SKM-1 (cell line): ENCODE measurements around the gene EFHC2.
"Not testable (repeated sequence)": the region's sequence is repeated elsewhere in the genome, so short reads cannot be mapped to it uniquely, and the experiment has no call there.

Experiments
- DNase-seq: peaks from one replicate; lab custom pipeline; 2025; ENCODE audit not compliant: unreplicated experiment; lab: John Stamatoyannopoulos, UW

EFHC2 gene

DNA sequence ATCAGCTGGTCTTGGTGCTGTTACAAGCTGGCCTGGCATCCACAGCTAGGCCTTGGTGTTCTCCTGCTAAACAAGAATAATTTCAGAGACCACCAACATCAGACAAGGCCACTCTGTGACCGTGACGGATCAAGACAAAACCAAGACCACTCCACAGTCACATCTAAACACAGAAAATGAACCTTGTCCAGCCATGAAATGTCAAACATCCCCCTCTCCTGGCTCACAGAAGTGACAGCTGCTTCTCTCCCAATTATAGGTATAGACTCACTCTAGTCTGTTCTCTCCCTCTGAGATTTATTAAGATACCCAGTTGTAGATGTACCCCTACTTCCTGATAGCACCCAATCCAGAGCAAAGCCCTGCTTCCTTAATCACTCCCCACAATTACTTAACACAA is 40.4 kb downstream of the EFHC2 start:
- DNase-seq = no peak

DNA sequence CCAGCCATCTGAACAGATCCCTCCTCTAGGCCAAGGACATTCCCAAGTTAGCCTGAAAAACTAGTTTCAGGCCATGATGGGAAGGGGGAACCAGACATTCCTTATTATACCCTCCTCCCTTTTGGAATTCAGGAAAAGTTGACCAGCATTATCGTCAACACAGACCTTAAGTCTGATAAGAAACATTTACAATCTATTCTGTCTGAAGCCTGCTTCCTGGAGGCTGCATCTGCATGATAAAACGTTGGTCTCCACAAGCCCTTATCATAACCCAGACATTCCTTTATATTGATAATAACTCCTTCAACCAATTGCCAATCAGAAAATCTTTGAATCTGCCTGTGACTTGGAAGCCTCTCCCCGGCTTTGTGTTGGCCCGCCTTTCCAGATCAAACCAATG is 44.3 kb downstream of the EFHC2 start:
- DNase-seq = no peak

- no peak for DNase-seq
These were observed 51.9 kb downstream of the EFHC2 start for GRCh38 chrX:44291468-44292092.

- no peak for DNase-seq
These were observed 52.8 kb downstream of the EFHC2 start for GRCh38 chrX:44290718-44291117.

- DNase-seq = no peak
These were observed 60.7 kb downstream of the EFHC2 start for GRCh38 chrX:44282753-44283152.

DNA sequence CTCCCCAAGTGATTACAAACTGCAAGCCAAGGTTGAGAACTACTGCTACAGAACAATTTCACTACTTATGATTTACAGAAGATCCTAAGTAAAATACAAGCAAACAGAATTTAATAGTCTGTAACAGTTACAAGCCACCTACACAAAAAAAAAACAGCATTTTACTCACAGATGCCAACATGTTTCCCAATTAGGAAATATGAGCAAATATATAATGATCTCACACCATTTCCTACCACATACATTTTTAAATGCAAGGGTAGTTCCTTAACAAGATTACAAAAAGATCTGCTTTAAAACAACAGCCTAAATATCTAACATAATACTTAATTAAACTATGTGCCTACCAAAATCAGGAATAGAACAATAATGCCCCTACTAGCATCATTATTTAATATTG is 63.4 kb downstream of the EFHC2 start:
- no peak for DNase-seq

DNA sequence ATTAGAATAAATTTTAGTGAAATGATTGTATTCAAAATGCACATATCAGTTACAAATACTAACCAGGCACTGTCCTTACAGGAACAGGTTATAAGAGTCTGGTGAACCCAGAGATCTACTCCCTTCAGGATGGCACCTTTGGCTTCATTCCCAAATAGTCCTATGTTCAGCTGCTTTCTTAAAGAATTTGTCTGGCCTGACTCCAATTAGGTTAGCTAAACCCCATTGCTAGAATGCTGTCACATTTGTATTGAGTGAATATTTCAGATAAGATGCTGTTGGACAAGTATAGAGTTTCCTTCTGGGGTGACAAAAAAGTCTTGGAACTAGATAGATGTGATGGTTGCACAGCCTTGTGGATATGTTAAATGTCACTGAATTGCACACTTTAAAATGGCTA is 69.4 kb downstream of the EFHC2 start:
- no peak for DNase-seq

GRCh38 chrX:44267861-44268260 is 75.6 kb downstream of the EFHC2 start:
- no peak for DNase-seq

DNA sequence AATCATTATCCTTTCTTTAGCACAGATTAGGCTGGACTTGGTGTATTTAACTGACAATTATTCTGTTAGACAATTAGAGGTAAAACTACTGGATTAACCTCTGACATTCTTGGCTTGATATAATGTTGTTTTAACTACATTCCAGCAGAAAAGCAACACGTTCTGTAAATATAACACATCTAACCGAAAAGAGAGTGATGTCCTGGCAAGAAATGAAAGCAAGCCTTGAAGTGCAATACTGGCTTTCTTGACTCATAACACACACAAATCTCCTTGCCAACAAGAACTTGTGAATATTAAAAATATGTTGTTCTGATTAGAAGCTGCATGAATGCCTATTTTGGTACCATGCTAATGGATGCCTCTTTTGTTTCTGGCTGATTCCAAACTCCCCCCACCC is 76.4 kb downstream of the EFHC2 start:
- no peak for DNase-seq

DNA sequence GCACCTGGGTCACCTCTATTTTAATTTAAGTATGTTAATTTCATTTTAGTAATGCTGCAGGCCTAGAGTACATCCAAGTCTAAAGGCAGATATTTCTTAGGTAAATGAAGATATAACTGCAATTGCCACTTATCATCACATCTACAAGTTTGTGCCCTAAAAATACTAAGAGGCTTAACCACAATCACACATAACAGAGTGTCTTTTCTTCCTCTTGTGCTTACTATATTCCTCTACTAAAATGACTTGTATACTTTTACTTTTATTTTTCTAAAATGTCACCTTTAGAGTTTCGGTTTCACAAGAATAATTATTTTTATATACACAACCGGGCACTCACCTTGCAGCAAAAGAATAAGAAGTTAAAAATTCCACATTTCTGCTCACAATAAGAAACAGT is 77.9 kb downstream of the EFHC2 start:
- DNase-seq = no peak

- DNase-seq = no peak
These were observed 78.5 kb downstream of the EFHC2 start for GRCh38 chrX:44264936-44265335.

DNA sequence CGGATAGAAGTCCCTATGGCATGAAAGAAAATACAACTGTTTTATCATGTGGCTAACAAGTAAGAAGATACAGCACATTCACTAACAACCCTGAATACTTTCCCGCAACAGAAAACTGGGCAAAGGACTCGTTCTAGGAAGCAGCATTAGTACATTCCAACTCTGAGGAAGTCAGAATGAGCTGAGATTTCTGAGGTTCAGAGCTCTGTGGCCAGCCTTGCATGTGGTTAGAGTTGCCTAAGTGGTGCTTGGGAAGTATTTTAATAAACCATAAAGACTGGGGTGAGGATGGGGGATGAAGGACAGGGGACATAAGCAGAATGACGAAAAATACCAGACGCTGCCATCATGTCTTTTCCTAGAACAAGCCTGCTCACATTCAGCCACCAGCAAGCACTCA is 82.2 kb downstream of the EFHC2 start:
- peak; percentile 40 for DNase-seq

DNA sequence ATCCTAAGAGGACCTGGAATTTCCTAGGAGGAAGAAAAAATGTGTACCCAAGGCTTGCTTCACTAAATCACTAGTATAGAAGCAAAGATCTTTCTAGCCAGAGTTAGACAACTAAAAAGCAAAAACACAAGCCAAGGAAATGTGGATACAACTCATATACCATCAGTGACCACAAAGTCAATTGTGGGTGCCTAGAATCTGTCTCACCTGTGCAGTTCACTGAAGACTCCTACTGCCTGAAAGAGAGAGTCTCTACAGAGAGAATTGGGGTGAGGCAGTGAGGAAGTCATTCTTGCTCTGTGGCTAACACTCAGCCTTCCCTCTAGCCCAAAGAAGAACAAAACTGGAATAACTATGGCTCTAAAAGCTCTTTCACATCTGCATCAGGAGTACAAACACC is 82.9 kb downstream of the EFHC2 start:
- no peak for DNase-seq

- not testable (repeated sequence) for DNase-seq
These were observed 87.7 kb downstream of the EFHC2 start for GRCh38 chrX:44255742-44256141.

DNA sequence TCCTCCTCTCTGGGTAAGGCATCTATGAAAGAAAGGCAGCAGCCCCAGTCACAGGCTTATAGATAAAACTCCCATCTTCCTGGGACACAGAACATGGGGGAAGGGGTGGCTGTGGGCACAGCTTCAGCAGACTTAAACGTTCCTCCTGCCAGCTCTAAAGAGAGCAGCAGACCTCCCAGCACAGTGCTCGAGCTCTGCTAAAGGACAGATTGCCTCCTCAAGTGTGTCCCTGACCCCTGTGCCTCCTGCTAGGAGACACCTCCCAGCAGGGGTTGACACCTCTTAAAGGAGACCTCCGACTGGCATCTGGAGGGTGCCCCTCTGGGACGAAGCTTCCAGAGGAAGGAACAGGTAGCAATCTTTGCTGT is 89.9 kb downstream of the EFHC2 start:
- DNase-seq = no peak

DNA sequence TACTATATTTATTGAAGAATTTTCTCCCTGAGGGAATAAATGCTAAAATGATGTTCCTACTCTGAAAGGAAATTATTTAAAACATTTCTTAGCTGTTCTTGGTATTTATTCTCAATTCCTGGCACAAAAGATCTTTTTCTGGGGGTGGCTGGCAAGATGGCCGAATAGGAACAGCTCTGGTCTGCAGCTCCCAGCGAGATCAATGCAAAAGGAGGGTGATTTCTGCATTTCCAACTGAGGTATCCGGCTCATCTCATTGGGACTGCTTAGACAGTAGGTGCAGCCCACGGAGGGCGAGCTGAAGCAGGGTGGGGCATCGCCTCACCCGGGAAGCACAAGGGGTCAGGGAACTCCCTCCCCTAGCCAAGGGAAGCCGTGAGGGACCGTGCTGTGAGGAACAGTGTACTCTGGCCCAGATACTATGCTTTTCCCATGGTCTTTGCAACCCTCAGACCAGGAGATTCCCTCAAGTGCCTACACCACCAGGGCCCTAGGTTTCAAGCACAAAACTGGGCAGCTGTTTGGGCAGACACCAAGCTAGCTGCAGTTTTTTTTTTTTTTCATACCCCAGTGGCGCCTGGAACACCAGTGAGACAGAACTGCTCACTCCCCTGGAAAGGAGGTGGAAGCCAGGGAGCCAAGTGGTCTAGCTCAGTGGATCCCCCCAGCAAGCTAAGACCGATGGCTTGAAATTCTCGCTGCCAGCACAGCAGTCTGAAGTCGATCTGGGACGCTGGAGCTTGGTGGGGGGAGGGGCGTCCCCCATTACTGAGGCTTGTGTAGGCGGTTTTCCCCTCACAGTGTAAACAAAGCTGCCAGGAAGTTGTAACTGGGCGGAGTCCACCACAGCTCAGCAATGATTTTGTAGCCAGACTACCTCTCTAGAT is 90.5 kb downstream of the EFHC2 start:
- not testable (repeated sequence) for DNase-seq

GRCh38 chrX:44247468-44247867 is 96.0 kb downstream of the EFHC2 start:
- no peak for DNase-seq

- no peak for DNase-seq
These were observed 96.6 kb downstream of the EFHC2 start for GRCh38 chrX:44246826-44247225.

- no peak for DNase-seq
These were observed 97.7 kb downstream of the EFHC2 start for GRCh38 chrX:44245733-44246132.

- DNase-seq = peak; percentile 3
These were observed 99.5 kb downstream of the EFHC2 start for GRCh38 chrX:44244008-44244407.

DNA sequence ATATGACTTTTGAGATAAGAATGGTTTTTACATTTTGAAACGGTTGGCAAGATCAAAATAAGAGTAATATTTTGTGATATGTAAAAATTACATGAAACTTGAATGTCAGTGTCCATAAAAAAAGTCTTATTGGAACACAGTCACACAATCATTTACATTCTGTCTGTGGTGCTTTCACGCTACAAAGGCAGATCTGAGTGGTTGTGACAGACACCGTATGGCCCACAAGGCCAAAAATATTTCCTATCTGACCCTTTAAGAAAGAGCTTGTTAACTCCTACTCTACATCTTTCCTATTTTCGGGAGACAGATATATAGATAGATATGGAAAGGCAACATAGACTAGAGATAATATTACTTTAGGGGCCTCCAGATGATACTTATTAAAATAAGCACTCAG is 101.9 kb downstream of the EFHC2 start:
- DNase-seq = no peak

- no peak for DNase-seq
These were observed 103.4 kb downstream of the EFHC2 start for GRCh38 chrX:44240036-44240435.

DNA sequence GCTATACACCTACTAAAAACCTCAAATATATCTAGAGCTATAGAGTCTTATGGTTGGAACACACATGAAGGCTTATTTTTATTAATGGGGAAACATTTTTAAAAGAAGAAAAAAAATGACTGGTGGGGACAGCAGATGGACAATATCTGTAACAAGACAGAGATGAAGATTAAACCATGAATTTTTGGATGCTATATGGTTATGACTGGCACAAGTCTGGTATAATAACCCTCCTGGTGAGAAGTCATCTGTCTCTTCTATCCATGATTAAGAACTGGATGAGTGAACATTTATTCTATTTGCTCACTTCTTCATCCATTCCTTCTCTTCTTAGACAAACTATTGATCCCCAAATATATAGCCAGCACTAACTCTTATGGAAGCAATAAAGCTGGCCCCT is 104.4 kb downstream of the EFHC2 start:
- no peak for DNase-seq
